G401.6 (cell line): ENCODE data around the gene MAP4K5.
A peak's percentile ranks its signal among the peaks of the same experiment; 100 is the strongest.
"Not testable (repeated sequence)": the region's sequence is repeated elsewhere in the genome, so short reads cannot be mapped to it uniquely, and the experiment has no call there.

Experiments
- FAIRE-seq: peaks from 2 replicates; lab custom pipeline; 2012; peaks lifted over from hg19 to GRCh38; lab: Jason Lieb, UNC

Gene MAP4K5

DNA sequence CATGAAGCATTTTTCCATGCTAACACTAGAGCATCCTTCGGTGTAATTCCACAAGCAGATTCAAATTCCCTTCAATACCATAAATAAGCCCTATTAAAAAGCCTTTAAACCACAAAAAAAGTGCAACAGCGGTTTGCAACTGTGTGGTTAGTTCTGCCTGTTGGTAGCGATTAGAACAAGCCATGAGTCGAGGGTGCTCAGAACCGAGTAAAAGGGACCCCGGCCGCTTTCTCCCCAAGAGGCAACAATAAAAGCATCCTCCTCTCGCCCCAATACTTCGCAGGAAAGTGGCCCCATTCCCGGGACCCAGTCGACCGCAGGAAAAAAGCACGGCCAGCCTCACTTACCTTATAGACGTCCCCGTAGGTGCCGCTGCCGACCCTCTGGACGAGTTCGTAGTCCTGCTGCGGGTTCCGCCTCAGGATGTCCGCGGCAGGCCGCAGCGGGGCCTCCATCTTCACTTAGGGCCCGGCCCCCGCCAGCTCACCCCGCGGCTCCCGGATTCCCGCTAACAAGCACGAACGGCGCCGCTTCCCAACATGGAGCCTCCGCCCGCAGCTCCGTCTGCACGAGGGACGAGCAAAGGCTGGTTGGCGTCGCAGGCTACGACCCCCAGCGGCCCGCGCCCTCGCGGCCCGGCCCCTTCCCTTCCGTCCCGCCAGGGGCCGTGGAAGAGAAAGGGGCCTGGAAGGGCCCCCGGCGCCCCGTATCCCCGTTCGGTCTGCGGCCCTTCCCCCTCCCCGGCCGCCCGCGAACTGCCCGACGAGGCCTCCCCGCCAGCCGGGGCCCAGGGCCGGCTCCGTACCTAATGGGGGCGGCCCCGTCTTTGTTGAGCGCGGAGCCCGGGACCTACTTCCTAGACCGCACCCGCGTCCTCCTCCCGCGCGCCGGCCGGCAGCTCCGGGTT, 521 bp downstream of the MAP4K5 start:
- no peak for FAIRE-seq

DNA sequence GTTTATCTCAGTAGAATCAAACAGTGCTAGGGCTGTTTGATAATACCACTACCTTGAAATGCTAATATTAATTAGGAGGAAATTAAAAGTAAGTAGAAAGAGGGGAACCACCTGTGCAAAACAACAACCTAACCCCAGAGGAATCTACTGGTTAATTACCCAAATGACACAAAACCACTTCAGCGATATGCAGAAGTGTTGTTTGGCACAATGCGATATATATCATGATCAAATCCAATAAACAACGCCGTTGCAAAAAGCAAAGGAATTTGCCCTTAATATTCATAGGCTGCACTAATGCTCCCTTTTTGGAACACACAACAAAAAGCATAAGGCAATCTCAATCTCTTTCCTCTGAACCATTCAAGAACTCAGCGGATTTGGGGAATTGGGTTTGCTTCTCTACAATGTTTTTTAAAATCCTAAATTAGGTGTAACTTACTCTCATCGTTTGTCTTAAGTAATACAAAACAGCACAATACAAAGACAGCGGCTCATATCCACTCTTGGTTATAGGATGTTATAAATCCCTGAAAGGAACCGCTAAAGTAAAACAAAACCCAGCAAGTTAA, 1.5 kb downstream of the MAP4K5 start:
- FAIRE-seq: no peak

DNA sequence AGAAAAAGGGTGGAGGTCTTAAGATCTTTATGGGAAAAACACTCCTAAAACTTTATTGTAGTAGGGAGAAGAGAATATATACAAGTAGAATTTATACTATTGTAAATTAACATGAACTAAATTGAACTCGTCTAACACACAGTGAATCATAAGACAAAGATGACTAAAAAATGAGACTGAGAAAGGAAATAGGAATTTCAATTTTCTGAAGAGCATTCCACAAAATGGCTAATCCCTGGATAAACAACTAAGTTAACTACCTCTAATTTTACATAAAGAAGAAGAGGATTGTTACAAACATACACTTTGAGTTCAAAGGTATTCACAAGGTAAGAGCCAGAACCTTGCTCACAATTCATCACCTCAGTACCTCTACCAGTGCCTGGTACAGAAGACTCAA, 2.0 kb downstream of the MAP4K5 start:
- FAIRE-seq: no peak

DNA sequence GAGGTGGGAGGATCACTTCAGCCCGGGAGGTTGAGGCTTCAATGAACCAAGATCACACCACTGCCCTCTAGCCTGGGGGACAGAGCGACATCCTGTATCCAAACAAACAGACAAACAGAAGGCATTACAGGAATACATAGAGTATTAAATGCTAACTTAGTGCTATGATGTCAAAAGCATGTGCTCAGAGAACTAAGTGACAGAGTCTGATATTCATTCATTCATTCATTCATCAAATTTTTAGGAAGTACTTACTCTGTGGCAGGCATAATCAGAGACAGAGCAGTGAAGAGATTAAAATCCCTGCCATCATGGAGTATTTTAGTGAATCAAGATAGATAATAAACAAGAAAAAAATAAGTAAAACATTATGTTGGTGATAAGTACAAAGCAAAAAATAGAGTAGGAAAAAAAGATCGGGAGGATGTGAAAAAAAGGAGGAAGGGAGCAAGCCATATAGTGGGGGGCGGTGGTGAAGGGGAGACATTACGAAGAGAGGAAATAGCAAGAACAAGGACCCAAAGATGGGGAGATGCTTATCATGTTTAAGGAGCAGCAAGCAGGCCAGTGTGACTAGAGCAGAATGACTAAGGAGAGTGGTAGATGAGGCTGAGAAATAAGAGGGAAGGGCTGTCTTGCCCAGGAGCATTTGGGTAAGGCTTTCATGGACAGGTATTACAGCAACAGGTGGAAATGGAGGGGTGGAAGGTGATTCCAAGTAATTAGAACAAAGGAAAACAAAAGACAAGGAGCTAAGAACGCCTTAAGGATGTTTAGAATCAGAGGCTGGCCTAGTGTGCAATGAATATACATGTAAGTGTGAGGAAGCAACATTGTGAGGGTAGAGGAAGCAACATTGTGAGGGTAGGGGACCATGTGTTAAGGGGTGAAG, 2.8 kb downstream of the MAP4K5 start:
- no peak for FAIRE-seq

DNA sequence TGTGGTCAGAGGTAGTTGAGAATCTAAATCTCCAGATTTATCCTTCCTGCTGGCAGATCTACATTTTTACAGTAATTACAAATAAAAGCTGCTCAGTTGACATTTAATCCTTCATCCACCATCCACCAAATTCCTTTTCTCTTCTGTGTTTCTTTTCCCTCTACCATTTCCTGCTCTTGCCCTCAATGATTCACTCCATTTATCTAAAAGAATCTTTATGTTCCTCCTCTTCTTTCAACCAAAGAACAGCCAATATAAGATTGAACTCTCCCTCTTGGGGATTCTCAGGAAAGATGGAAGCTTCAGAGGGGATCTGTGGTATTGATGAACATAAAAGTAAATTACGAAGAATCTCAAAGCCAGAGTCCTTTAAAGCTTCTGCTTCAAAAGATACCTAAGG, 4.4 kb downstream of the MAP4K5 start:
- no peak for FAIRE-seq

DNA sequence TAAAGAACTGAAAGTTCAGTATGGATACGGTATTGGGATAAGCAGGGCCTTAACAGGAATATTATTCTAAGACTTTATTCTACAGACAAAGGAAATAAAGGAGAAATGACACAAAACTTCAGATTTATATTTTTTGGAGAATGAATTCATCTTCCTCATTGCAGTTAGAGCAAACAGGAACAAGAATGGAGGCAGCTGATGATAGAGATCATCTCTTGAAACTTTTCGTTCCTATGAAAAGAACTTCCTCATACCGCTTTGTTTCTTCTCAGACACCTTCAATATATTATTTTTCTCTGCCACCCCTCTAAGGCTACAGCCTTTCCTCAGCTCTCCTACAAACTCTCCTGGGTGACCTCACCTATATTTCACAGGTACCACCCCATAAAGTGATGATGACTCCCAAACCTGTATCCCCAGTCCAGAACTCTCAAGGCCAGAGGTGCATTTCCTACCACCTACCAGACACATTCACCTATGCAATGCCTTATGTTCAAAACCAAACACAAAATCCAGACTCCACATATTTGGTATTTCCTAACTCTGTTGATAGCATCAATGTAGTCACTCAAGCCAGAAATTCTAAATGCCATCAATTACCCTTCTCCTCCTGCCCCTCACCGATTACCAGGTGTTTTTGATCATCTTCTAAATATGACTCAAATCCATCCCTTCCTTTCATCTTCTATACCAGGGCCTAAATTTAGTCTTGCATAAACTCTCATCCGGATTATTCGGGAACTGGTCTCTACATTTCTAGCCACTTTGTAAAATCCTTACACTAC, 7.4 kb downstream of the MAP4K5 start:
- FAIRE-seq: no peak

DNA sequence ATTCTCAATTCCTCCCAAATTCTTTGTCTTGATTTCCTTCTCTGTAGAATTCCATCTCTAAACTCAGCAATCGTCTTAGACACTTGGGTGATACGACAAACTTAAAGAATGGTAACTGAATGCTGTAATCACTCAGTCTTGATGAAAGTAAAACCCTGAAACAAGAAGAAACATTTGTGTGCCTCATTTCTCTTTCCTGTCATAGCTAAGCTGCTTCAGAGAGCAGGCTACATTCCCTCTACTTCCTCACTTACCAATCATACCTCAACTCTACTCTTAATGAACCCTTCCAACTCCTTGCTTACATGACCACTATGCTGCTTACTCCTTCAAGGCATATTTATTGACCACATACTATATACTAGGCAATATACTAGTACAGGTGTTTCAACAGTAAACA, 8.3 kb downstream of the MAP4K5 start:
- no peak for FAIRE-seq

DNA sequence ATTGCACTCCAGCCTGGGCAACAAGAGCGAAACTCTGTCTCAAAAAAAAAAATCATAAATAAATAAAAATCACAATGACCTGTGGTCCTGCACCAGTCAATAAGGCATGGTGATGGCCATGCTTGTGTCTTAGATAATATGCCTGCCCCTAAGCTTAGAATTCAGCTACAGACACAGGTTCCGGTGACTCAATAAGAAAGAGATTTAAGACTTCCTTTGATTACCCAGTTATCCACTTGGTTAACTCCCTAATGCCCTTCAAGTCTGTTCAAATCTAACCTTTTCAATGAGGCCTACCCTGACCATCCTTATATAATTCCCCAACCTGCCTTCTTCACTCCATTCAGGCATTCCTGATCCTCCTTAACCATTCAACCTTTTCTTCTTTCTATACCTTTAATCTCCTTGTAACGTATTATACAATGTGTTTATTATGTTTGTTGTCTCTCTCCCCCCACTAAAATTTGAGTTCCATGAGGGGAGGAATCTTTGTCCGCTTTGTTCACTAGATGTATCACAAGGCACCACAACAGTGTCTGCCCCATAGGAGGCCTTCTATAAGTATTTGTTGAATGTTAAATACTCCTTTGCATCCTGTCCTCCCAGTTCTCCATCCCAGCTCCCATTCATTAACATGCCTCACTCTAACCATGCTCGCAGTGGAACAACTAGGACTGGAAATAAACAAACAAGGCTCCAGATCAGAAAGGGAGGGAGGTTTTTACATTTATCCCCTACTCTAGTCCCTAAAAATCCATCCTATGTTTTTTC, 8.9 kb downstream of the MAP4K5 start:
- no peak for FAIRE-seq

DNA sequence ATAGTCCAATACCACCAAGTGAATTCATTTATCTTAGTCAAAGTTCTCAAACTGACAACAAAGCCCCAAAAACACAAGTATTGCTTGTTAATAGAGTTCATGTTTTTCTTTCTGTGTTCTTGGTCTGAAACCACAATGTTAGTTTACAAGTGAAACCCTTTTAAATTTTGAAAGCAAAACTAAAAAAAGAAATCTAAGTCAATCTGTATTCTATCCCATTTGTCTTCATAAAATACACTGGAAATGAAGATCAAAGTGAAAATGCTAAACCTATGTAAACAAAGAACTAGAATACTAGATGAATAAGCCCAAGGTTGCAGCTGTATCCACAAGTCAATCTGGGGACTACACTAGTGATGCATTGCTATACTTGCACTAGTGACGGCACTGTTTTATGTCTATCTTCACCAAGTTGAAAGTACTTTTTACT, 10.4 kb downstream of the MAP4K5 start:
- peak; percentile 34 for FAIRE-seq

DNA sequence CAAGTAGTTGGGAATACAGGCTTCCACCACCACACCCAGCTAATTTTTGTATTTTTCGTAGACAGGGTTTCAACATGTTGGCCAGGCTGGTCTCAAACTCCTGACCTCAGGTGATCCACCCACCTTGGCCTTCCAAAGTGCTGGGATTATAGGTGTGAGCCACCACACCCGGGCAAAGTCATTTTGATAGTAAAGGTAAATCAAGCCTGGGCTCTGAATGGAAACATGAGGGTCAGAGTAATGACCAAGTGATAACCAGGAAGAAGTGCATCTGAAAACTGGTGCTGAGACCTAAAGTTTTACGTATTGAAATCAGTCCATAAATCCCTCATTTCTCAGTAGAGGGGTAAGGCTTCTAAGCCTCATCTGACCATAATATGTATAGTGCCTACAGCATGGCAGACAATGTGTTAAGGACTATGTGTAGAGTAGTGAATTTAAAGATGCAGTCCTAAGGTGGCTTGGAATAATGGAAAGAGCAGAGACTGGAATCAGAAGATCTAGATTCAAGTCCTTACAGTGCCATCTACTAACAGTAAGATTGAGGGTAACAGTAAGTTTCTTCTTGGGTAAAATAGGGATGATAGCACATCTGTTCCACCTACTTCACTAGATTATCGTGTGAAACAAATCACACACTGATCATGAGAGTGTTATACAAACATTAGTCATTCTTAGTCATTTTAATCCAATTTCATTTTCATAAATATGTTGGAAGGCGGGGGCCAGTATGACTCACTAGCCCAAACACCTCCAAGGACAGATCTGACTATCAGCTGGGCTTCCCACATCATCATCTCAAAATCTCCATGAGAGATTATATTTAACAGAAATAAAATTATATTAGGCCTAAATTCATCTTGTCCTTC, 11.2 kb downstream of the MAP4K5 start:
- no peak for FAIRE-seq

DNA sequence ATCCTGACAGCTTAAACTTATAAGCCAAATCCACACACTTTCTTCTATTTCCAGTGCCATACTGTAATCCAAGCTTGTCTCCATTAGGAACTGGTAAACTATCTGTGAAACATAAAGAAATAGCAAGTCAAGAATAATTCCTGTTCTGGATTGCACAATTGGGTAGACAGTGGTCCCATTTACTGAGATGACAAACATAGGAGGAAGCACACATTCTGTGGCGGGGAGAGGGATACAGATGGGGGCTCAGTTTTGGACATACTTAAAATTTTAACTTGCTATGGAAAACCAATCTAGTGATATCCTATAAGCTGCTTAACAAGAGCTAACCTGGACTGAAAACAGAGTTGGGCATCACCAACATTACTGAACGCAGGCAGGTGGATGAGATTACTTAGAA, 16.3 kb downstream of the MAP4K5 start:
- no peak for FAIRE-seq

DNA sequence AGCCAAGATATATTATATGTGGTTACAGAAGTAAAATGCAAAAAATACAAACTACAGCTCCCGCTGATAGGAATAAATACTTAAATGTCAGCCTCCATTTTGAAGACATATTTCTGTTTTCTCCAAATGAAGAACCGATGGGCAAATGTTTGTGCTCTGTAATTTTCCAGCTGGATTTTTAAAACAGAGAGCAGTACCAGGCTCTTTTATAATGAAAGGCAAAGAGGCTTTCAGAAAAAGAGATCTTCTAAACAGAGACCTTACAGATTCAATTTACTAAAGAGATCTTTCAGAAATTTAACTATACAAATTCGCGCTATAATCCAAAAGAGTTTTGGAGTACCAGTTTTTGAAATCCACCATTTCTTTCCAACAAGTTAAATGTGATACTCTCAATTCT, 19.9 kb downstream of the MAP4K5 start:
- no peak for FAIRE-seq

DNA sequence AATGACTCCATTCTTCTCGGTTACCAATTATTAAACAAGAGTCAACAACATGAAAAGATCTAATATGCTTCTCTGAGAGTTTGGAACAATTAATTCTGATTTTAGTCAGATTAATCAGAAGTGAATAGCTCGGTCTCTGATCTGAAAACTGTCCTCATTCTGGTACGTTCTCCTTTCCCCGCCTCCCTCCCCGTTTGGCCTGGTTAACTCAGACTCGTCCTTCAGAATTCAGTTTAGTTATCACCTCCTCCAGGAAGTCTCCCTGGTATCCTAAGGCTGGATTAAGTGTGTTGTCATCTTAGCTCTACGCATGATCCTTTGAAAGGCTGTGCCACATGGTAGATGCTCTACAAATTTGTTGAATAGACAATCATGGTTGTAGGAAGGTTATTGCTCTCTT, 22.2 kb downstream of the MAP4K5 start:
- FAIRE-seq: no peak

DNA sequence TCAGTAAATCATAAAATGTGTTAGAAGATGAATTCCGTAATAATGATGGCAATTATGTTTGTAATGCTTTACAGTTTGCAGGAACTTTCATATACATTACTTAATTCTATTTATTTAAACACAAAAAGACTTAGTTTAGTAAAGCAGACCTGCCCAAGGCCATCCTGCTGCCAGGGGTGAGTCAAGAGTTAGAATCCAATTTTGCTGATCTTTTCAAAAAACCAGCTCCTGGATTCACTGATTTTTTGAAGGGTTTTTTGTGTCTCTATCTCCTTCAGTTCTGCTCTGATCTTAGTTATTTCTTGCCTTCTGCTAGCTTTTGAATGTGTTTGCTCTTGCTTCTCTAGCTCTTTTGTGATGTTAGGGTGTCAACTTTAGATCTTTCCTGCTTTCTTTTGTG, 25.3 kb downstream of the MAP4K5 start:
- not testable (repeated sequence) for FAIRE-seq

DNA sequence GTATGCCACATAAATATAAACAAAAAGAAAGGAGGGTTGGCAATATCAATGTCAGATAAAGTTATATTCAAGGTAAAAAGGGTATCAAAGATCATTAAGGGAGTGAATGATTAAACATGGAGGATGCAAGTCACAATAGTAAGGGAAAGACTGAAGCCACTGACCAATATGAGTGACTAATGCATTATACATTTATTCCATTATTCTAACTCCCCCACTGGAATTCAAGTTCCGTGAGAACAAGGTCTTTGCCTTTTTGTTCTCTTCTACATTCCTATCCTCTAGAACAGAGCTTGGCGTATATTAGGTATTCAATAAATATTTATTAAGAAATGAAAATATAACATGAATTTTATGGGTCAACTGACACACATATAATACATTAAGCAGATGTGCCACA, 30.7 kb downstream of the MAP4K5 start:
- no peak for FAIRE-seq

DNA sequence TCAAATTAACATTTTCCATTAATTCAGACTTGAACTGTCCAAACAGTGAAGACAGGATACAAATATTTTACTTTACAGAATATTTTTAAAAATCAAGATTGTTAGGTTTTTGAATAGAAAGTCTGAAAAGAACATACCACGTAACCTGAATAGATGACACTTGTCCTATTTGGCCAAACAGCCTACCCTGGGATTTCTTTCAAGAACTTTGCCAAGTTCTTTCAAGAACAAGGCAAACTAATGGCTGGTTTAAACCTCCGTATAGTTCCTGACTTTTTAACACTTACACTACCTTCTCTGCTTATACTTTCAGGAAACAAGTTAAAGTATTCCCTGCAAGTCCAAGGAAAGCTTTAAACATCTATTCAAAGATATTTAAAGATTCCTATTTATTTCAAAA, 35.0 kb downstream of the MAP4K5 start:
- no peak for FAIRE-seq

DNA sequence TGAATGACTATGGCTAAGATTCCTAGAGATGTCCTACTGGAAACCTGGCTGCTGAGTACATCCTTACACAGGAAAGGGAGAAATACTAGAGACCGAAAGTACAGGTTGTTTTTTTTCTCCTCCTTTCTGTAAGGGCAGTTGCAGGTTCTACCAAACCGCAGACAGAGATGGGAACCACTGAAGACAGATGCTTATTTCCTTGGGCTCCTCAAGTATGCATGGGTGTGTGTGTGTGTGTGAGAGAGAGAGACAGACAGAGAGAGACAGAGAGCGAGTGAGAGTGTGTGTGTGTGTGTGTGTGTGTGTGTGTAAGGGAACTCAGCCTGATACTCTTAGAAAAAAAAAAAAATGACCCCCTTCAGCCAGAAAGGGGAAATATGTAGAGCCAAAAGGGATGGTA, 42.5 kb downstream of the MAP4K5 start:
- no peak for FAIRE-seq

DNA sequence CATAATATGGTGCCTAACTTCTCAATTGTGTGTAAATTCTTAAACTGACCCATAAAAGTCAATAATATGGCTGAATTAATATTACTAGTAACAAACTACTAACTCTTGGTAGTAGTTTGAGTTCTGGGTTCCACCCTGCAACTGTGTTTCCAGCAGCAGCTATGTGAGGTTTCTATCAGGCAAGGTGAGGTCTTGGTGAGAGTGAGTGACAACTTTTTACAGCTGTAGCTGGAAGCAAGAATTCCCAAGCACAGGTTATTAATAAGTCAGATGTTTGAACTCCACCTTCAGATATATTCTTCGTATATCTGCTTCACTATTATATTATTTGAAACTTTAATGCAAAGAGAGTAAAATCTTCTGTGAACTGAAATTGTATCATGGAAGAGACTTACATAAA, 43.8 kb downstream of the MAP4K5 start:
- no peak for FAIRE-seq

DNA sequence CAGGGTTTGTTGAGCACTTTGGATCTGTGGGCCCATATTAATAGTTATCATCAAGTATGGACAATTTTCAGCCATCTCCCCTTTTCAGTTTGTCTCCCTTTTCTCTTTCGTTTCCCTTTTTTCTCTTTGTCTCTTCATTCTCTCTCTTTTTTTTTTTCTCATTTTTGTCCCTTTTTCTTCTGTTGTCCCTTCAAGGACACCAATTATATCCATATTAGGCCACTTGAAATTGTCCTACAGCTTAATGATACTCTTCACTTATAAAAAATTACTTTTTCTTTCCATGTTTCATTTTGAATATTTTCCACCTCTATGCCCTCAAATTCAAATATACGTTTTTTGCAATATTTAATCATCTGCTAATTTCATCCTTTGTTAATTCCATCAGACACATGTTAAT, 53.3 kb downstream of the MAP4K5 start:
- no peak for FAIRE-seq

DNA sequence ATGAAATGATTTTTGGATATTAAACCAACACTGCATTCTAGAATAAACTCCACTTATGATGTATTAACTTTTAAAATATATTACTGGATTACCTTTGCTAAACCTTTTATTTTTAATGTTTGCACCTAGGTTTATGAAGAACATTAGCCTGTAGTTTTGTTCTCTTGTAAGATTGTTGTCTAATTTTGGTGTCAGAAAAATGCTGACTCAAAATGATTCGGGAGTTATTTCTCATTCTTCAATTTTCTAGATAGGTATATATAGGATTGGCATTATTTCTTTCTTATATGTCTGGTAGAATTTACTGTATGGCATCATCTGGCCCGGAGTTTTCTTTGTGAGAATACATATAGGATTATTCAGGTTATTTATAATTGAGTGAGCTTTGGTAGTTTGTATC, 54.6 kb downstream of the MAP4K5 start:
- no peak for FAIRE-seq
